Brain pericyte (primary cell): Measurements from ENCODE around the gene RAD1.

ENCODE experiments used
- DNase-seq: peaks from one replicate; pipeline ENCODE4 v3.0.0-alpha.2; 2012; ENCODE audit warnings: low read depth, low spot score

Gene RAD1

GRCh38 chr5:34865091-34865490 is 50.2 kb downstream of the RAD1 start:
- no peak for DNase-seq

GRCh38 chr5:34863946-34864345 is 51.4 kb downstream of the RAD1 start:
- no peak for DNase-seq

- DNase-seq = no peak
Observed at GRCh38 chr5:34859253-34859652, 56.1 kb downstream of the RAD1 start.

- DNase-seq = no peak
Observed at GRCh38 chr5:34858790-34859189, 56.5 kb downstream of the RAD1 start.

- DNase-seq = no peak
Observed at GRCh38 chr5:34857894-34858293, 57.4 kb downstream of the RAD1 start.

- no peak for DNase-seq
Observed at GRCh38 chr5:34857161-34857560, 58.1 kb downstream of the RAD1 start.
